Natural killer cell (primary cell): ENCODE measurements around the gene PIK3CA. TPM values are rescaled to one million over a fixed set of nuclear protein-coding genes. Genes with fewer than 3 reads are reported as not detected.
A peak's percentile ranks its signal among the peaks of the same experiment; 100 is the strongest.

Source experiments
- ATAC-seq, 3 donors: fragments of 150-1000 bp in 2 of 3; fragments of 200-7000 bp in 1 of 3; cut with Tn5 transposase; 1 replicate in 1 of 3; 2 replicates in 2 of 3; pipeline ENCODE4 v1.10.0; 2021; ENCODE audit warnings: mild to moderate bottlenecking in 2 of 3, moderate library complexity in 2 of 3
- DNase-seq, 2 donors: peaks; one replicate each; pipeline versions ENCODE4 v3.0.0 to v3.0.0-alpha.2; 2013 to 2021; ENCODE audit warnings: mixed read lengths in 1 of 2
- H3K27ac ChIP-seq: one replicate; pipeline ENCODE4 v1.5.1; 2013; ENCODE audit warnings: mild to moderate bottlenecking, low read length
- H3K27me3 ChIP-seq: one replicate; pipeline ENCODE4 v1.6.1; 2013; ENCODE audit warnings: low read length; ENCODE audit not compliant: control insufficient read depth, insufficient read depth
- H3K36me3 ChIP-seq: one replicate; pipeline ENCODE4 v1.6.1; 2013; ENCODE audit warnings: low read length; ENCODE audit not compliant: control insufficient read depth, insufficient read depth
- H3K4me1 ChIP-seq: one replicate; pipeline ENCODE4 v1.6.1; 2013; ENCODE audit warnings: low read length; ENCODE audit not compliant: control insufficient read depth, insufficient read depth
- H3K4me3 ChIP-seq: one replicate; pipeline ENCODE4 v1.5.1; 2013; ENCODE audit warnings: low read length
- H3K9me3 ChIP-seq: one replicate; pipeline ENCODE4 v1.6.1; 2013; ENCODE audit warnings: low read length; ENCODE audit not compliant: control insufficient read depth, insufficient read depth
- H3K27ac Mint-ChIP-seq, 2 donors: one replicate each; pipeline ENCODE4 v1.8.0; 2022; ENCODE audit warnings: mild to moderate bottlenecking in 2 of 2, mixed read lengths in 2 of 2, moderate library complexity in 1 of 2
- H3K27me3 Mint-ChIP-seq, 2 donors: one replicate each; pipeline ENCODE4 v1.8.0; 2022; ENCODE audit warnings: low read depth in 2 of 2, mixed read lengths in 2 of 2
- H3K36me3 Mint-ChIP-seq: one replicate; pipeline ENCODE4 v1.8.0; 2022; ENCODE audit warnings: mixed read lengths
- H3K4me1 Mint-ChIP-seq, 2 donors: one replicate each; pipeline ENCODE4 v1.8.0; 2022; ENCODE audit warnings: mixed read lengths in 2 of 2
- H3K4me3 Mint-ChIP-seq: one replicate; pipeline ENCODE4 v1.8.0; 2022; ENCODE audit warnings: mild to moderate bottlenecking, moderate library complexity, mixed read lengths
- H3K9me3 Mint-ChIP-seq, 2 donors: one replicate each; pipeline ENCODE4 v1.8.0; 2022; ENCODE audit warnings: mixed read lengths in 2 of 2
- CTCF ChIP-seq: fragments of 200-600 bp; IDR thresholded peaks from one replicate; pipeline ENCODE4 v1.8.0; 2022; ENCODE audit warnings: antibody characterized with exemption
- WGBS: methylation state at CpG from one replicate; pipeline ENCODE4 v1.1.7; 2013; ENCODE audit warnings: missing lambda C conversion rate; ENCODE audit not compliant: insufficient coverage; 5-methylcytosine and 5-hydroxymethylcytosine counted together
- intact Hi-C: fragments of 100-400 bp; cut with micrococcal nuclease; formaldehyde crosslinking; loops from one replicate; pipeline ENCODE4 v1.14.2; 2022
- total RNA-seq, 4 donors: library from RNA; stranded (reverse); fragments of 120-200 nt in 1 of 4; gene quantifications; one replicate each; pipeline versions ENCODE4 v1.2.3 to v1.2.4, GENCODE V29; 2013 to 2022

The PIK3CA gene
- total RNA-seq, 3 donors from 2014 or later (not counting 1 experiment from before 2014, with no cell fraction given), result 37.1 to 40.9 (median 40.2) TPM

- ATAC-seq (peak; percentile 6 to 13 (median 12)), DNase-seq (peak; percentile 51 to 82)
- TF ChIP-seq CTCF, result no peak
- WGBS, result under 1% methylated on average over 70 of the region's 70 CpGs
- H3K36me3 Mint-ChIP-seq, result no peaks in the 10 kb centered on the region
- no peak overlapping the region for H3K27ac Mint-ChIP-seq
- Histone ChIP-seq H3K4me1 (no peaks in the 10 kb centered on the region), H3K9me3 (no peaks in the 10 kb centered on the region), H3K27ac (peak overlapping the region; percentile 85), H3K4me3 (peak overlapping the region; percentile 72), H3K27me3 (no peaks in the 10 kb centered on the region), H3K36me3 (no peaks in the 10 kb centered on the region)
- peak overlapping the region; percentile 98 for H3K4me3 Mint-ChIP-seq
- peaks cover 30 to 34% of the 10 kb centered on the region in 2 donors for H3K4me1 Mint-ChIP-seq
- H3K9me3 Mint-ChIP-seq, result no peaks in the 10 kb centered on the region
- intact Hi-C loops, result loop anchor here (1.0 to 2.0 kb wide), 4 partner anchors 32 to 456 kb away; partner anchors contain the start of genes ACTL6A, MRPL47 and NDUFB5
- peaks cover 2 to 4% of the 10 kb centered on the region in 2 donors for H3K27me3 Mint-ChIP-seq
These were observed 654 bp downstream of the PIK3CA start for GRCh38 chr3:179148616-179149405.

GRCh38 chr3:179149406-179149867 is 1.3 kb downstream of the PIK3CA start:
- Histone ChIP-seq H3K36me3 (no peaks in the 10 kb centered on the region), H3K9me3 (no peaks in the 10 kb centered on the region), H3K4me1 (no peaks in the 10 kb centered on the region), H3K27me3 (no peaks in the 10 kb centered on the region), H3K4me3 (peak overlapping the region; percentile 72), H3K27ac (peak overlapping the region; percentile 85)
- H3K36me3 Mint-ChIP-seq, result no peaks in the 10 kb centered on the region
- H3K4me3 Mint-ChIP-seq, result peak overlapping the region; percentile 98
- peaks cover 35 to 38% of the 10 kb centered on the region in 2 donors for H3K4me1 Mint-ChIP-seq
- H3K27me3 Mint-ChIP-seq, result no peaks in the 10 kb centered on the region
- DNase-seq (peak in 1 of 2 donors; percentile 83), ATAC-seq (peak in 1 of 3 donors; percentile 16)
- no peak overlapping the region for H3K27ac Mint-ChIP-seq
- H3K9me3 Mint-ChIP-seq, result no peaks in the 10 kb centered on the region
- WGBS, result 7% methylated on average over 9 of the region's 9 CpGs
- no peak for TF ChIP-seq CTCF
- intact Hi-C loops, result loop anchor here (1.0 to 2.0 kb wide), 3 partner anchors 31 to 455 kb away; partner anchors contain the start of genes MRPL47 and NDUFB5

GRCh38 chr3:179149951-179150350 is 1.8 kb downstream of the PIK3CA start:
- Histone ChIP-seq H3K4me3 (no peak overlapping the region), H3K9me3 (no peaks in the 10 kb centered on the region), H3K27ac (no peak overlapping the region), H3K27me3 (no peaks in the 10 kb centered on the region), H3K4me1 (no peaks in the 10 kb centered on the region), H3K36me3 (no peaks in the 10 kb centered on the region)
- Mint-ChIP-seq H3K27ac (no peak overlapping the region), H3K9me3 (no peaks in the 10 kb centered on the region), H3K36me3 (no peaks in the 10 kb centered on the region), H3K27me3 (no peaks in the 10 kb centered on the region), H3K4me1 (peaks cover 35 to 43% of the 10 kb centered on the region in 2 donors), H3K4me3 (peak overlapping the region; percentile 98)
- DNase-seq (peak in 1 of 2 donors; percentile 11), ATAC-seq (no peak)
- intact Hi-C loops, result loop anchor here (1.0 to 2.0 kb wide), 3 partner anchors 31 to 455 kb away; partner anchors contain the start of genes MRPL47 and NDUFB5
- TF ChIP-seq CTCF, result no peak
- WGBS, result no CpG with 5 or more reads among the region's 4 CpGs
